Sigmoid colon (tissue), 7 donors: Measurements from ENCODE around the gene RASGRP2. TPM values are rescaled to one million over a fixed set of nuclear protein-coding genes. Genes with fewer than 3 reads are reported as not detected.

Source experiments
- DNase-seq: peaks from one replicate; pipeline ENCODE4 v3.0.0-alpha.2; 2019
- H3K27ac ChIP-seq, 4 donors: fragments of 200-600 bp; sonication (generic); one replicate each; pipeline ENCODE4 v1.5.1; 2016 to 2019; ENCODE audit warnings: mild to moderate bottlenecking in 1 of 4
- H3K27me3 ChIP-seq, 3 donors: fragments of 200-600 bp; sonication (generic); one replicate each; pipeline ENCODE4 v1.5.1; 2019; ENCODE audit warnings: mild to moderate bottlenecking in 1 of 3
- H3K36me3 ChIP-seq, 4 donors: fragments of 200-600 bp; sonication (generic); one replicate each; pipeline ENCODE4 v1.5.1; 2016 to 2019
- H3K4me1 ChIP-seq, 4 donors: fragments of 200-600 bp; sonication (generic); one replicate each; pipeline ENCODE4 v1.5.1; 2017 to 2019
- H3K4me3 ChIP-seq, 4 donors: fragments of 200-600 bp; sonication (generic); one replicate each; pipeline ENCODE4 v1.5.1; 2017 to 2019; ENCODE audit warnings: mild to moderate bottlenecking in 2 of 4, moderate library complexity in 1 of 4
- H3K9me3 ChIP-seq, 4 donors: fragments of 200-600 bp in 3 of 4; sonication (generic) in 3 of 4; one replicate each; pipeline versions ENCODE4 v1.5.1 to v1.6.1; 2013 to 2019
- EP300 ChIP-seq, 4 donors: sonication (generic); formaldehyde crosslinking; IDR thresholded peaks; one replicate each; pipeline ENCODE4 v1.6.1; 2017; ENCODE audit warnings: antibody characterized with exemption in 4 of 4
- POLR2A ChIP-seq, 2 donors: fragments of 450-650 bp; IDR thresholded peaks; one replicate each; pipeline ENCODE4 v1.6.1; 2016; ENCODE audit warnings: antibody characterized with exemption in 2 of 2, mild to moderate bottlenecking in 2 of 2, moderate library complexity in 2 of 2
- POLR2AphosphoS5 ChIP-seq, 4 donors: sonication (generic); formaldehyde crosslinking; IDR thresholded peaks; one replicate each; pipeline ENCODE4 v1.6.1; 2017; ENCODE audit warnings: antibody characterized with exemption in 4 of 4
- WGBS, 2 donors: extraction: QIAGEN DNeasy Blood & Tissue Kit; methylation state at CpG; one replicate each; pipeline ENCODE4 v1.1.7; 2013; 5-methylcytosine and 5-hydroxymethylcytosine counted together
- intact Hi-C: fragments of 100-400 bp; cut with DNase I; formaldehyde crosslinking; loops from one replicate; pipeline ENCODE4 v1.15.1; 2023
- polyA plus RNA-seq, 3 donors: library from polyadenylated mRNA; stranded (reverse); fragments of 200-250 nt; gene quantifications; one replicate each; pipeline ENCODE4 v1.2.3, GENCODE V29; 2013
- total RNA-seq, 4 donors: library from RNA; depleted of rRNA; stranded (reverse); fragments of >200 nt; gene quantifications; one replicate each; pipeline ENCODE4 v1.1.0, GENCODE V29; 2016
- TF ChIP-seq, protein P1 (sequence below), 4 experiments: fragments of 450-650 bp in 3 of 4; fragments of 200-600 bp in 1 of 4; IDR thresholded peaks; one replicate each; pipeline ENCODE4 v1.5.1; 2016 to 2019; ENCODE audit warnings: antibody characterized with exemption in 4 of 4, mild to moderate bottlenecking in 3 of 4, moderate library complexity in 2 of 4
- donor health status: healthy with polysubstance abuse.
- donor health status: Bipolar disorder and iron deficiency.
- donor health status: healthy.

Gene RASGRP2
- total and polyA plus RNA-seq, 7 donors: 2.1 to 101 (median 27.2) TPM

- Histone ChIP-seq H3K4me1 (peaks cover 0 to 62% (median 42%) of the 10 kb centered on the region in 4 donors), H3K27ac (no peak overlapping the region), H3K4me3 (no peak overlapping the region), H3K9me3 (no peaks in the 10 kb centered on the region), H3K36me3 (peaks cover 77 to 100% (median 90%) of the 10 kb centered on the region in 4 donors), H3K27me3 (no peaks in the 10 kb centered on the region)
- WGBS, 2 donors: 96% methylated on average over 12 of the region's 12 CpGs
- DNase-seq: peak; percentile 60
- TF ChIP-seq, protein P1, sequence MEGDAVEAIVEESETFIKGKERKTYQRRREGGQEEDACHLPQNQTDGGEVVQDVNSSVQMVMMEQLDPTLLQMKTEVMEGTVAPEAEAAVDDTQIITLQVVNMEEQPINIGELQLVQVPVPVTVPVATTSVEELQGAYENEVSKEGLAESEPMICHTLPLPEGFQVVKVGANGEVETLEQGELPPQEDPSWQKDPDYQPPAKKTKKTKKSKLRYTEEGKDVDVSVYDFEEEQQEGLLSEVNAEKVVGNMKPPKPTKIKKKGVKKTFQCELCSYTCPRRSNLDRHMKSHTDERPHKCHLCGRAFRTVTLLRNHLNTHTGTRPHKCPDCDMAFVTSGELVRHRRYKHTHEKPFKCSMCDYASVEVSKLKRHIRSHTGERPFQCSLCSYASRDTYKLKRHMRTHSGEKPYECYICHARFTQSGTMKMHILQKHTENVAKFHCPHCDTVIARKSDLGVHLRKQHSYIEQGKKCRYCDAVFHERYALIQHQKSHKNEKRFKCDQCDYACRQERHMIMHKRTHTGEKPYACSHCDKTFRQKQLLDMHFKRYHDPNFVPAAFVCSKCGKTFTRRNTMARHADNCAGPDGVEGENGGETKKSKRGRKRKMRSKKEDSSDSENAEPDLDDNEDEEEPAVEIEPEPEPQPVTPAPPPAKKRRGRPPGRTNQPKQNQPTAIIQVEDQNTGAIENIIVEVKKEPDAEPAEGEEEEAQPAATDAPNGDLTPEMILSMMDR (IDR thresholded peaks at IDR 0.05): no peak
- TF ChIP-seq POLR2AphosphoS5 (IDR thresholded peaks at IDR 0.05) (no peak), EP300 (IDR thresholded peaks at IDR 0.05) (no peak), POLR2A (IDR thresholded peaks at IDR 0.05) (no peak)
- intact Hi-C loops: no loop called here
Measured at GRCh38 chr11:64770120-64770519, 26.2 kb upstream of the RASGRP2 start.

- 94 to 95% methylated on average over 6 of the region's 6 CpGs for WGBS, 2 donors
- Histone ChIP-seq H3K27ac (no peak overlapping the region), H3K4me3 (no peak overlapping the region), H3K9me3 (no peaks in the 10 kb centered on the region), H3K36me3 (peaks cover 80 to 100% (median 91%) of the 10 kb centered on the region in 4 donors), H3K27me3 (no peaks in the 10 kb centered on the region), H3K4me1 (peaks cover 0 to 62% (median 43%) of the 10 kb centered on the region in 4 donors)
- TF ChIP-seq POLR2AphosphoS5 (IDR thresholded peaks at IDR 0.05): no peak
- TF ChIP-seq, protein P1 (IDR thresholded peaks at IDR 0.05): no peak
- no peak for TF ChIP-seq POLR2A (IDR thresholded peaks at IDR 0.05)
- no peak for TF ChIP-seq EP300 (IDR thresholded peaks at IDR 0.05)
- intact Hi-C loops: no loop called here
- no peak for DNase-seq
Measured at GRCh38 chr11:64769283-64769682, 25.3 kb upstream of the RASGRP2 start.

DNA sequence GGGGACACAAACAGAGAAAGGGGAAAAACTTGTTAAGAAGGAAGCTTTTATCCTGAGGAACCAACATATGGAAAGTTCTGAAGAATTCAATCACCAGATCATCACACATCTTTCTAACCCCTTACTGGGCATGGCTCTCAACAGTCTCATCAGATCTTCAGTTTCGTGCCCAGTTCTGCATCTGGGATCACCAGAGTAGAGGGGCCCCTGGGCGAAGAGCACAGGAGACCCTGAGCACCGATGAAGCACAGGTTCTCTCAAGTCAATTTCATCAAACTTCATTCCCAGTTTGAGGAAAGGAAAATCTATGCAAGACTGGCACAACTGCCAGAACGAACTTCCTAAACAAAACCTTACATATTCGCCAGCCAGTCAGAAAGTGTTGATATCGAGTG lies 24.4 kb upstream of the RASGRP2 start:
- Histone ChIP-seq H3K9me3 (no peaks in the 10 kb centered on the region), H3K4me3 (no peak overlapping the region), H3K4me1 (peaks cover 0 to 62% (median 44%) of the 10 kb centered on the region in 4 donors), H3K36me3 (peaks cover 71 to 97% (median 91%) of the 10 kb centered on the region in 4 donors), H3K27ac (peak overlapping the region; percentile 65 to 81 (median 74)), H3K27me3 (no peaks in the 10 kb centered on the region)
- 91 to 94% methylated on average over 6 of the region's 6 CpGs for WGBS, 2 donors
- intact Hi-C loops: no loop called here
- DNase-seq: no peak
- TF ChIP-seq POLR2A (IDR thresholded peaks at IDR 0.05): no peak
- no peak for TF ChIP-seq POLR2AphosphoS5 (IDR thresholded peaks at IDR 0.05)
- TF ChIP-seq, protein P1 (IDR thresholded peaks at IDR 0.05): no peak
- TF ChIP-seq EP300 (IDR thresholded peaks at IDR 0.05): no peak

DNA sequence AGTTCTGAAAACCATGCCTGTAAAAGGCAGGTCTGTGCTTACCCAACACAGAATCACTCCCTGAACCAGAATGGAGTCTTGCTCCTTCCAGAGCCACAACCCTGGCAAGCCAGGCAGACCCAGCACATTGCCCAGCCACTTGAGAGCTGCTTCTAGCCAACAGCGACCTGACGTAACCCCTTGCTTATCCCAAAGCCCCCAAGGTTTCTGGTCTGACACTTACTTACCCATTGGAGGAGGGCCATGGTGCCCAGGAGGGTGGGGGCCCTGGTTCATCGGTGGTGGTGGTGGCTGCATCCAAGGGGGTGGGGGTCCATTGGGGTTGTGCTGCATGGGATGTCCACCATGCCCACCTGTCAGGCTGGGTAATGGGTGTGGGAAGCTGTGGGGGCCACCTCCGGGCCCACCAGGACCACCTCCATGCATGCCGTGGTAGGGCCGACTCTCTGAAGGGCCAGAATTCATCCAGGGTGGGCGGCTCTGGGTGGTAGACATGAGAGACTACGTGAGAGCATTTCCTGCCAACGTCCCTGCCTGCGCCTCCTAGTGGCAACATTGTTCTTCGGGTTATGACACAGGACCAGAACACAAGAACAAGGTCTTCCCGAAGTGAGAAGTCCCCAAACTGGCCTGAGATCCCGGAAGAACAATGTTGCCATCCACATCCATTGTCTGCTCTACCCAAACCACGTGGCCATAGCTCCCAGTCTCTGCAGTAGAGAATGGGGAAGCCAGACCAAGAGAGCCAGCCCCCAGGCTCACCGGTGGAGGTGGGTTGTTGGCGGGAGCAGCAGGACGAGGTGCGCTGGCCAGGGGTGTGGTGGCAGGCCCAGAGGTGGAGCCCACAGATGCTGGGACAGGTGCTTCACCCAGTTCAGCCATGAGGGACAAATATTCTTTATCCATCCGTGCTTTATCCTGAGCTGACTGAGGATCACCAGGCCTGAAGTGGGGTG lies 23.7 kb upstream of the RASGRP2 start:
- H3K4me1 ChIP-seq: peaks cover 0 to 62% (median 44%) of the 10 kb centered on the region in 4 donors

More for the DNA sequence above, 23.7 kb upstream of the RASGRP2 start:
- Histone ChIP-seq H3K36me3 (peaks cover 65 to 95% (median 87%) of the 10 kb centered on the region in 4 donors), H3K27me3 (no peaks in the 10 kb centered on the region), H3K27ac (peak overlapping the region; percentile 65 to 81 (median 74)), H3K9me3 (no peaks in the 10 kb centered on the region), H3K4me3 (no peak overlapping the region)
- intact Hi-C loops: no loop called here
- peak; percentile 86 for DNase-seq
- TF ChIP-seq, protein P1 (IDR thresholded peaks at IDR 0.05): peak; percentile 65 to 81 (median 76)
- peak in 1 of 4 donors; percentile 21 for TF ChIP-seq POLR2AphosphoS5 (IDR thresholded peaks at IDR 0.05)
- no peak for TF ChIP-seq POLR2A (IDR thresholded peaks at IDR 0.05)
- TF ChIP-seq EP300 (IDR thresholded peaks at IDR 0.05): no peak
- WGBS, 2 donors: 56% methylated on average over 19 of the region's 19 CpGs
